ENCODE data around the gene TTC28. TPM values are rescaled to one million over a fixed set of nuclear protein-coding genes. Genes with fewer than 3 reads are reported as not detected.

The TTC28 gene
- total and polyA plus RNA-seq, 2 donors (not counting 3 experiments of a cell fraction or from before 2014, with no cell fraction given): 16.5 to 51.1 TPM

GRCh38 chr22:28465841-28466240, 213.8 kb downstream of the TTC28 start:
- no peaks in the 10 kb centered on the region for H3K9me3 ChIP-seq (replicated peaks; ENCODE audit: control insufficient read depth, insufficient read depth, low read length)
- H4K20me1 ChIP-seq (replicated peaks; ENCODE audit: control insufficient read depth, extremely low read depth, insufficient read depth, low read length): no peaks in the 10 kb centered on the region
- no peak for FAIRE-seq
- H3K27ac ChIP-seq (ENCODE audit: insufficient read depth, low read depth, low read length): no peak overlapping the region
- dilution Hi-C loops (cut with MboI; ENCODE audit: extremely low pct_ligation_motif_present, low sequenced_read_pairs): no loop called here
- BruUV-seq (replicated peaks): no TSS peak
- no peaks in the 10 kb centered on the region for H3K79me2 ChIP-seq (ENCODE audit: control insufficient read depth, insufficient read depth, low read length)
- H3K4me3 ChIP-seq (replicated peaks in 1 of 3; ENCODE audit: insufficient read depth in 1 of 3, low read depth in 1 of 3, low read length in 3 of 3): no peak overlapping the region
- intact Hi-C loops (cut with micrococcal nuclease): no loop called here
- no peaks in the 10 kb centered on the region for H3K36me3 ChIP-seq (ENCODE audit: control insufficient read depth in 2 of 2, extremely low read depth in 1 of 2, insufficient read depth in 2 of 2, low read length in 2 of 2)
- no peak for DNase-seq (ENCODE audit: low read depth, low spot score)
- ChIA-PET POLR2A (no interaction called here), CTCF (no interaction called here)
- H3K4me1 ChIP-seq (ENCODE audit: control insufficient read depth, extremely low read depth, insufficient read depth, low read length): no peaks in the 10 kb centered on the region
- no peak overlapping the region for H3K9ac ChIP-seq (replicated peaks; ENCODE audit: extremely low read depth, insufficient read depth, low read length)
- no peaks in the 10 kb centered on the region for H3K9me1 ChIP-seq (replicated peaks; ENCODE audit: control insufficient read depth, extremely low read depth, insufficient read depth, low read length)
- no peak overlapping the region for H3K4me2 ChIP-seq (ENCODE audit: insufficient read depth, low read length)
- no peaks in the 10 kb centered on the region for H3K27me3 ChIP-seq (ENCODE audit: control insufficient read depth in 2 of 2, insufficient read depth in 2 of 2, low read length in 2 of 2)
- TF ChIP-seq MAX (IDR thresholded peaks at IDR 0.05; ENCODE audit: insufficient read depth, insufficient read length) (no peak), FOS (IDR thresholded peaks at IDR 0.05; ENCODE audit: borderline replicate concordance, insufficient read depth, low read length) (no peak), CTCF (IDR thresholded peaks at IDR 0.05; ENCODE audit: extremely low read depth in 1 of 2, insufficient read depth in 1 of 2, low read depth in 1 of 2, low read length in 2 of 2) (no peak), EZH2 (IDR thresholded peaks at IDR 0.05; ENCODE audit: borderline replicate concordance, low read depth, low read length, severe bottlenecking) (no peak), POLR2A (IDR thresholded peaks at IDR 0.05; ENCODE audit: low read depth, low read length) (no peak), JUN (IDR thresholded peaks at IDR 0.05; ENCODE audit: borderline replicate concordance, insufficient read depth, insufficient read length, low read depth) (no peak), POLR2AphosphoS5 (IDR thresholded peaks at IDR 0.05; ENCODE audit: insufficient read depth, low read depth, low read length) (no peak), GATA2 (IDR thresholded peaks at IDR 0.05; ENCODE audit: insufficient read depth, insufficient read length, low read depth, low read length) (no peak), MYC (IDR thresholded peaks at IDR 0.05; ENCODE audit: low read depth, low read length) (no peak)
- no peak overlapping the region for H2AFZ ChIP-seq (ENCODE audit: low read depth, low read length)

All from endothelial cell of umbilical vein (primary cell).